Stimulated activated naive CD8-positive, alpha-beta T cell treated with anti-CD3 and anti-CD28 coated beads, Interleukin-15, amount 100 ng/mL, for 72 hours (primary cell): ENCODE measurements around the gene FANCE.

Experiments used
- ATAC-seq: fragments of 150-1000 bp; cut with Tn5 transposase; 2 replicates; pipeline ENCODE4 v1.10.0; 2021; ENCODE audit warnings: mild to moderate bottlenecking, moderate library complexity
- DNase-seq, 2 donors: peaks; one replicate each; pipeline ENCODE4 v3.0.0; 2021 to 2022
- H3K27ac Mint-ChIP-seq, 2 donors: one replicate each; pipeline ENCODE4 v1.8.0; 2022; ENCODE audit warnings: mild to moderate bottlenecking in 2 of 2, mixed read lengths in 2 of 2, moderate library complexity in 2 of 2
- H3K27me3 Mint-ChIP-seq: one replicate; pipeline ENCODE4 v1.8.0; 2022; ENCODE audit warnings: mixed read lengths
- H3K4me1 Mint-ChIP-seq: one replicate; pipeline ENCODE4 v1.8.0; 2022; ENCODE audit warnings: mild to moderate bottlenecking, mixed read lengths
- H3K4me3 Mint-ChIP-seq, 2 donors: one replicate each; pipeline ENCODE4 v1.8.0; 2022; ENCODE audit warnings: mild to moderate bottlenecking in 2 of 2, mixed read lengths in 2 of 2, moderate library complexity in 1 of 2
- H3K9me3 Mint-ChIP-seq, 2 donors: one replicate each; pipeline ENCODE4 v1.8.0; 2022; ENCODE audit warnings: mixed read lengths in 2 of 2

FANCE gene

DNA sequence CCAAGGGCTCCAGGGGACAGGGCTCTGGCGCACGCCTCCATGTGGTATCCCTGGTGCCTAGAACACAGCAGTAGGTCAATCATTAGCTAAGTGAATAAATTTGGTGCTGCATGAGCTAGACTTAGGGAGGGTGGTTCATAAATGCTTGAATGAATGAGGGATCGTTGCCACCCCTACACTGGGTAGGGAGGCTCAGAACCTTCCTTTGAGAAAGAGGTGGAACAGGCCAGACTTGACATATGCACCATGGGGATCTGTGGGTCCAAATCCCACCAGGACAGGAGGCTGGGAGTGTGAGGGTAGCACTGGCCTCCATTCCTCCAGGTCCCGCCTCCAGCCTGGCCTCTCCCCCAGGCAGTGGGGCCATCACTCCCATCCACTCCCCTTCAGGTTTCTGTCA, 30.9 kb downstream of the FANCE start:
- DNase-seq (no peak), ATAC-seq (no peak)
- peaks cover 4% of the 10 kb centered on the region for H3K4me1 Mint-ChIP-seq
- H3K27ac Mint-ChIP-seq, result peak overlapping the region in 1 of 2 donors; percentile 68
- no peak overlapping the region for H3K4me3 Mint-ChIP-seq
- H3K9me3 Mint-ChIP-seq, result no peaks in the 10 kb centered on the region
- no peaks in the 10 kb centered on the region for H3K27me3 Mint-ChIP-seq

DNA sequence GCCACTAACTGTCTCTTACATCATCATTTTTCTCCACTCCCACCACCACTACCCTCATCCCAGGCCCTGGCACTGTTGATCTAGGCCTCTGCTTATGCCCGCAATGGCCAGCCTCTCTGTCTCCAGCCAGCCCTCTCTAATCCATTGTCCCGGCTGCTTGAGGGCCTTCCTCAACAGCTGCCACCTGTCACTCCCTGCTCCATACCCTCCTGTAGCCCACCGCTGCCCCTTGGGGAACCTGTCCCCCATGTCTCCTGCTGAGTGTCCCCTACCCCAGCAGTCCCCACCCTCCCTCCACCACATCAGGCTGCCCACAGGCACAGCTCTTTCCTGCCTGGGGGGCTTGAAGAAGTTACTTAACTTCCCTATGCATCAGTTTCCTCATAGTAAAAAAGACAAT, 31.4 kb downstream of the FANCE start:
- no peak overlapping the region for H3K4me3 Mint-ChIP-seq
- ATAC-seq (no peak), DNase-seq (no peak)
- peak overlapping the region in 1 of 2 donors; percentile 68 for H3K27ac Mint-ChIP-seq
- H3K4me1 Mint-ChIP-seq, result peaks cover 8% of the 10 kb centered on the region
- H3K27me3 Mint-ChIP-seq, result no peaks in the 10 kb centered on the region
- H3K9me3 Mint-ChIP-seq, result no peaks in the 10 kb centered on the region

DNA sequence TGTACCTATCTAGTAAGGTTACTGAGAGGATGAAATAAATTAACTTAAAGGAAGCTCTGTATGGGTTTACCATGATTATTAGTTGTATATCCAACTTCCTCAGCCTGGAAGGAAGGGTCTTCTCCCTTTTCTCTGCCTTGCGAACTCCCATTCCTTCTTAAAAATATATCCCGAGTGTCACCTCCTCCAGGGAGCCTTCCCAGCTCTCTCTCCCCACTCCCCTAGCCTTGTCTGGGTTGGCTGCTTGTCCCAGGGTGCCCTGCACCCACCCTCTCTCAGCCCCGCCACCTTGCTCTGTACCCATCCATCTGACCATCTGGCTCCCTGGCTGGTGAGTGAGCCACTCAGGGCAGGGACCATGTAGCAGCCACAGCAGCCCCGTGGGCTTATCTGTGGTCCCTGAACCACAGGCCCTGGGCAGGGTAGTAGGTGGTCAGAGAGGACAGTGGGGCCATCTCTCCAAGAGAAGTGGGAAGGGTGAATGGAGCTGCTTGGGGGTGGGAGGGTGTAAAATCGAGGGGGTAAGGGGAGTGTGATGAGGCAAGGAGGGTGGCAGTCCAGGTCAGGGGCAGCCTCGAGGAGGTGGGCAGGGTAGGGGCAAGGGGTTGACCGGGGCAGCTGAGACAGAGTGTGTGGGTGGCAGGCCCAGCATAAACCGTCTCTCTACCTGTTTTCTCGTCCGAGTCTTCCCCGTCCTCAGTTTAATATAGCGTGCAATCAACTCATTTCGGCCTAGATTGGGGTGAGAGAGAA, 31.9 kb downstream of the FANCE start:
- no peaks in the 10 kb centered on the region for H3K9me3 Mint-ChIP-seq
- no peak overlapping the region for H3K4me3 Mint-ChIP-seq
- ATAC-seq (no peak), DNase-seq (no peak)
- no peak overlapping the region for H3K27ac Mint-ChIP-seq
- H3K27me3 Mint-ChIP-seq, result no peaks in the 10 kb centered on the region
- peaks cover 8% of the 10 kb centered on the region for H3K4me1 Mint-ChIP-seq

DNA sequence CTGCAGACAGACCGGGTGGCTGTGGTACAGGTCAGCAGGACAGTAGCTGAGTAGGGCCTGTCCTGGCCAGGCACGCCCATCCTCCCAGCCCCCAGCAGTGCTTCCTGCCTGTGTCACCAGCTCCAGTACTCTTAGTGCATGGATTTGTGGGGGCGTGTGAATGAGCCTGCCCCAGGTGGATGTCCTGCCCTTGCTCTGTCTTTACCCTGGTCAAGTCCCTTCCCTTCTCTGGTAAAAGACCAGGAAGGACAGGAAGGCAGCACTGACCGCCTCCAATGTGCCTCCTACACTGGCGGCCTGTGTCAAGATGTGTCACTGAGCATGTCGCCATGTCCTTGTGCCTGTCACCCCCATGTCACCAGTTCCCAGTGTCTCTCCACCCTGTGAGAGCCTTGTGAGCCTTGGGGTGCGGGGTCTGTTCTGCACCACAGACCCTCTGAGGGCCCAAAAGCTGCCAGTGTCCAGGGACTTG, 32.8 kb downstream of the FANCE start:
- DNase-seq, result no peak
- H3K27ac Mint-ChIP-seq, result no peak overlapping the region
- no peaks in the 10 kb centered on the region for H3K27me3 Mint-ChIP-seq
- peaks cover 8% of the 10 kb centered on the region for H3K4me1 Mint-ChIP-seq
- H3K9me3 Mint-ChIP-seq, result no peaks in the 10 kb centered on the region
- no peak overlapping the region for H3K4me3 Mint-ChIP-seq
- ATAC-seq, result no peak

DNA sequence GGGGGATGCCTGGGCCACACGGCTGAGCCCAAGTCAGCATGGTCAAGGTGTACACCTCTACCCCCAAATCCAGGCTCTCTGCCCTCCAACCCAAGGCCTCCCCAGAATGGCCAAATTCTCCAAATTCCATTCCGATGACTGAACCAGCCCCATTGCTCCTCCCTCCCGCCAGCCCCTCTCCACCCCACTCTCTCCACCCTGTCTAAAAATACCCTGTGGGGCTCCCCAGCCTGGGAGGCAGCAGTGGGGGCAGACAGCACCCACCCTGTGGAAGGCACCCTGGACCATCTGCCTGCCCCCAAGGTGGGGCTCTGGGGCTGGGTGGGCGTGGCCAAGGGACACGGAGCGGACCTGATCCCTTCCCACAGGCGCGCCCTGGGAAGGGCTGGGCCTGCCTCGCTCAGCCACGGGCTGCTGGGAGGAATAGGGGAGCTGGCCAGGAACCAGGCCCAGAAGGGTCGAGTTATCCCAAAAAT, 33.3 kb downstream of the FANCE start:
- Mint-ChIP-seq H3K27me3 (no peaks in the 10 kb centered on the region), H3K9me3 (no peaks in the 10 kb centered on the region)
- no peak for DNase-seq

DNA sequence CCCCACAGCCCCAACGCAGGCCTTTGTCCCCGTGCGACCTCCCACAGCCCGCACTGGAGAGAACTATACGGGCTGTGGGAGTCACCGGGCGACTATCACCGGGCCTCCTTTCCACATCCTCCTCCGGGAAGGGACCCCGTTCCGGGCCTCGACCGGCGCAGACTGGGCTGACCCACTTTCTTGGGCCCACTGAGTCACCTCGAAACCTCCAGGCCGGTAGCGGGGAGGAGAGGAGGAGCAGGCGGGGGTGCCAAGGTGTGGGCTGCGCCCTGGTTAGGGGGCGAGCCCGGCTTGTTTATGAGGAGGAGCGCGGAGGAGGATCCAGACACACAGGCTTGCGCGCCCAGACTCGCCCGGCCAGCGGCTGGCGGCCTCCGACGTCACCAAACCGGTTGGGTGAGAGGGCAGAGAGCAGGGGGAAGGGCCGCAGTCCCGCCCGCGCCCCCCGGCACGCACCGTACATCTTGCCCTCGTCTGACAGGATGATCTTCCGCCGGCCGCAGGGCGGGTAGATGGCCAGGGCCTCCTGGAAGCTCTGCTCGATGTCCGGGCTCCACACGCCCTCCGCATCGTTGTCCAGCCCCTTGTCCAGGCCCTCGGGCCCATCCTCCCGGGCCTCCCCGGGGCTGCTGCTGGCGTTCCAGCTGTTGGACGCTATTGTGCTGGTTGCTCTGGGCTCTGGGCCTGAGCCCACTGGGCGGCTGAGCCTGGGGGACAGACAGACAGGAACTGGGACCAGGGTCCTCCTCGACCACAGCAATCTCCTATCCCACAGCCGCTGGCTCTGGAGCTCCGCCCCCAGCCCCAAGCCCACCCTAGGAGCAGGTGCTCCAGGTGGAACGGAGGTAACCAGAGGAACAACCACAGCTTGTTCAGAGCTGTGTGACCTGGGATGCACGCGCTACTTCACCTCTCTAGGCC, 34.1 kb downstream of the FANCE start:
- Mint-ChIP-seq H3K4me1 (peaks cover 8% of the 10 kb centered on the region), H3K27ac (no peak overlapping the region), H3K27me3 (no peaks in the 10 kb centered on the region), H3K4me3 (no peak overlapping the region), H3K9me3 (no peaks in the 10 kb centered on the region)
- ATAC-seq (no peak), DNase-seq (no peak)

More for the DNA sequence above, 33.3 kb downstream of the FANCE start:
- Mint-ChIP-seq H3K4me1 (peaks cover 8% of the 10 kb centered on the region), H3K27ac (no peak overlapping the region), H3K4me3 (no peak overlapping the region)
- ATAC-seq, result no peak

DNA sequence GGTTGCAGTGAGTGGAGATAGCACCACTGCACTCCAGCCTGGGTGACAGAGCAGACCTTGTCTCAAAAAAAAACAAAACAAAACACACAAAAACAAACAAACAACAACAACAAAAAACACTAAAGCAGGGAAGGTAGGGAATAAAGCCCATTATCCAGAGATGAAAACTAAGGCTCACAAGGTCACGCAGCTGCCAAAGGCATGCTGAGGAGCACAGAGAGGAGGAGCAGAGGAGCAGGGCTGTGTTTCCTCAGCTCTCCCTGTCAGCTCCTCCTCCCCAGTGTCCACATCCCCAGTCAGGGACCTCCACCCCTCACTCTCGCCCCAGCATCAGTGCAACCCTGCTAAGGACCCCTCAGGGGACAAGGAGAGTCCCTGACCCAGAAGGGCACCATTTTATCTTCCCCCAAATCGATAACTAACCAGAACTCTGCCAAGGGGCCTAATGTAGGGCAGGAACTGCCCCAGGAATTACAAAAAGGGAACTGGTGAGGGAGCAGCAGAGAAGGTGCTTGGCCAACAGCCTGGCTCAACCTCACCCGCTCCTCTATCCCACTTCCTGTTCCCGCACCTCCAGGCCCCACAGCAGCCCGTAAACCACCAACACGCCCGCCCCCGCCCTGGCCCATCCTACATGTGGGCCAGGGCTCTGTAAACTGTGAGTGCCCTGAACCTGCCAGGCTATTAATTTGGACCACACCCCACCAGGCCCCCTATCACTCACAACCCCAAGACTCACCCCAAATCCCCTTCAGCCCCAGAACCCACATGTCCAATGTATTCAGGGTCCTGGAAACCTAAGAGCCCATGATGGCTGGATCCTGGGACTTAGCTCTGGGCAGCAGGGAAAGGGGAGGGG, 35.7 kb downstream of the FANCE start:
- H3K4me3 Mint-ChIP-seq, result no peak overlapping the region
- no peak overlapping the region for H3K27ac Mint-ChIP-seq
- H3K9me3 Mint-ChIP-seq, result no peaks in the 10 kb centered on the region
- ATAC-seq (no peak), DNase-seq (no peak)
- H3K4me1 Mint-ChIP-seq, result peaks cover 12% of the 10 kb centered on the region
- no peaks in the 10 kb centered on the region for H3K27me3 Mint-ChIP-seq

DNA sequence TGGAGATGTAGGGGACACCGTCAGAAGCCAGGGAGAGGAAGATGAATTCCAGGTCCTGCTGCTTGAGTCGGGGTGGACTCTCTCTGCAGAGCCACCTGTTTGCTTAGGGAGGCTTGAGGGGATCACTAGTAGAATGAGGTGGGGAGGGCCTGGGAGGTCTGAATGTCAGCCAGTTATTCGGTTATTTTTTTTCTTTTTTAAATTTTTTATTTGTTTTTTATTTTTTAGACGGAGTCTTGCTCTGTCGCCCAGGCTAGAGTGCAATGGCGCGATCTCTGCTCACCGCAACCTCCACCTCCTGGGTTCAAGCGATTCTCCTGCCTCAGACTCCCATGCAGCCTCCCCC, 36.4 kb downstream of the FANCE start:
- Mint-ChIP-seq H3K4me1 (peaks cover 18% of the 10 kb centered on the region), H3K27me3 (no peaks in the 10 kb centered on the region), H3K9me3 (no peaks in the 10 kb centered on the region), H3K4me3 (no peak overlapping the region), H3K27ac (peak overlapping the region in 1 of 2 donors; percentile 38)
- DNase-seq, result no peak
- ATAC-seq, result no peak

DNA sequence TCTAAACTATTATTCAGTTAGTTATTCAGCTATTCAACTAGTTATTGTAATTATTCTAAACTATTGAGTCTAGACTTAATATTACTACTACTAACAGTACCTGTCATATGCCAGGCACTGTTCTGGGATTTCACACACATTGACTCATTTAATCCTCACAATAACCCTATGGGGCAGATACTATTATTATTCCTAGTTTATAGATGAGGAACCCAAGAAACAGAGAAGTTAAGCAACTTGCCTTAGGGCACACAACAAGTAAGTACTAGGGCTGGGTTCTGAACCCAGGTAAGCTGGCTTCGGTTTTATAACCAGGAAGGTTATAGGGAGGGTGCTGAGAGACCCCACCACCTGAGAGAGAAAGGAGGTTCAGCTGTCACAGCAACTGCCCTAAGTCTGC, 36.9 kb downstream of the FANCE start:
- no peak for DNase-seq
- Mint-ChIP-seq H3K4me3 (no peak overlapping the region), H3K27ac (no peak overlapping the region), H3K9me3 (no peaks in the 10 kb centered on the region), H3K4me1 (peaks cover 22% of the 10 kb centered on the region), H3K27me3 (no peaks in the 10 kb centered on the region)
- no peak for ATAC-seq

DNA sequence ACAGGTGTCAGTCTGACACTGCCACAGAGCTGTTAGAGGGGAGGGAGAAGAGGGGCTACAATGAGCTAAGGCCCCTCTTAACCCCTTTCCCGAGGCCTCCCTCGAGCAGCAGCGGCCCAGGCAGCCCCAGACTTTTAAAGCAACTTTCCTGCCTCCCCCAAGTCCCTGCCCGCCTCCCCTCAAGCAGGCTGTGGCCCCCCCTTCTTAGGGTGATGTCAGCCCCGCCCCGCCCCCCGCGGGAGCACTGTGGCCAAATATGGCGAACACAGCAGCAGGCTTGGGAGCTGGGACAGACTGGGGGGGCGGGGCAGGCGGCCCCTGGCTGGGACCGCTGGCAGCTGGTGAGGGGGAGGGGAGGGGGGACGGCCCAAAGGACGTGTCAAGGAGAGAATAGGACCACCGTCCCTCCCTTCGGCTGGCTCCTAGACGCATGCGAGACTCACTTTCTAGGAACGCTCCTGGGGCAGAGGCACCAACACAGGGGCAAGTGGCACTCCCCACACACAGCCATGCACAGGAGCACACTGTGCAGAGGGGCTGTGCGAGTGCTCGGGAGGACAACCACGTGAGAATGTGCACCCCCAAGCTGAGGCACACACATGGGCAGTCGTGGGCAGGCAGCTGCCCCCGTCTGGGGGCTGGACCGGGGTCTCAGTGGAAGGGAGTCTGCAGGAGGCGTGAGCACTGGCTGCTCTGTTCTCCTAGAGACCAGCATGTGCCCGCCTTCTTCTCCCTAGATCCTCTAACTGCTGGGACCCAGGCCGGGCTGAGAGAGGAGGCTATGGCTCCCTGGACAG, 38.1 kb downstream of the FANCE start:
- DNase-seq (no peak), ATAC-seq (no peak)
- no peak overlapping the region for H3K27ac Mint-ChIP-seq
- no peak overlapping the region for H3K4me3 Mint-ChIP-seq
- H3K9me3 Mint-ChIP-seq, result no peaks in the 10 kb centered on the region
- H3K27me3 Mint-ChIP-seq, result peaks cover 5% of the 10 kb centered on the region
- peaks cover 25% of the 10 kb centered on the region for H3K4me1 Mint-ChIP-seq

DNA sequence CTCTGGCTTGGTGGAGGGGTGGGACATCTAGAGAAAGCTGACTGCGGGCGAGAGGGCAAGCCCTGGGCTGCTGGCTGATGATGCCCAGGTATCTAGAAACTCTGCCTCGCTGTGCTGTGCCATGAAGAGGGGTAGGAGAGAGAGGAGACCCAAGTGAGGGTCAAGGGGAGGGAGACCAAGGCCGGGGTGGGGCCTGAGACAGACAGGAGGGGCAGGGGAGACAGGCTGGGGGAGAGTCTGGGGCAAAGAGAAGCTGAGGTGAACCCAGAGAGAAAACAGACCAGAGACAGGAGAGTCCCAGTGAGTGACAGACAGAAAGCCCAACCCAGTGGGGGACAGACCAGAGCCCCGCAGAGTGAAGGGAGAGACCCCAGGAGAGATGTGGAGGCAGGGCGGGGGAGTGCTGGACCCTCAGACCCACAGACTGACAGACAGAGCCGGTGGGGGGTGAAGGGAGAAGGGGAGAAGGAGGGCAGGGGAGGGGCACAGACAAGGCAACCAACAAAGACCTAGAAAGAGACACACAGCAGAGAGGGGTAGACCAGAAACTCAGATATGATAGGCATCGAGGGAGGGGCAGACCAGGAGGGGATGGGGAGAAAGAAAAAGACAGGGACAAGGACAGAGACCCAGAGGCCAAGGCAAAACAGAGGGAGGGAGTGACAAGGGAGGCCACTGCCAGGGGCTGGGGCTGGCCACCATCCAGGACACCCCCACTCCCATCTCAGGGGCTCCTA, 38.9 kb downstream of the FANCE start:
- H3K4me1 Mint-ChIP-seq, result peaks cover 25% of the 10 kb centered on the region
- ATAC-seq (no peak), DNase-seq (no peak)
- no peak overlapping the region for H3K4me3 Mint-ChIP-seq
- peaks cover 7% of the 10 kb centered on the region for H3K27me3 Mint-ChIP-seq
- H3K27ac Mint-ChIP-seq, result peak overlapping the region in 1 of 2 donors; percentile 0
- no peaks in the 10 kb centered on the region for H3K9me3 Mint-ChIP-seq

DNA sequence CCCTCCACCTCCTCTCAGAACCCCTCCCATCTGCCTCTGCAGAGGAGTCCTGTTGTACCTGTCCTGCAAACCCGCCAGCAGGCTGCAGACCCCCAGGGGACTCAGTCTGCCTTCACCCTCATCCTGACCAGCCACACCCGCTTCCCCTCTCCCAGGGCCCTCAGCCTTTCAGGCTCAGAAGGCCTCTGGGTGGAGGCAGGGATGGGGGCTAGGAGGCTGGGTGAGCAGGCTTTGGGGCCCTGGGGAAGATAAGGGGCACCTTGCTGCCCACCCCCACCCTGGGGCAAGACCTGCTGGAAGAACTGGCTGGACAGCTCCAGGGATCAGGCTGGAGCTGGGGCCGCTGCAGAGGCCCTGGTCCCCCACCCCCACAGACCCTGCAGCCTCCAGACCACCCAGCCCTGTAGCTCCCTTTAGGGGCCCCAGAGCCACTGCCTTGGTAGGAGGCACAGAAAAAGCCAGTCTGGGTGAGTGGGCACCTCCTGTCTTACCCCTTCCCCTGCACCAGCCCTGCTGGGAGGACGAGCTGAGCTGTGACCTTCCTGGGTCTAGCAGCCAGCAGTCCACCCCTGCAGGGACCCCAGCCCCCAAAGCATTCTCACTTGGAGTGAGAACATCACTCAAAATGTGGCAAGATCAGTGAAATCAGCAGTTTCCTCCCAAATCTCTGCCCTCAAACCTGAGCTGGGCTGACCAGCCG, 39.6 kb downstream of the FANCE start:
- ATAC-seq (peak; percentile 3), DNase-seq (no peak)
- Mint-ChIP-seq H3K4me3 (no peak overlapping the region), H3K27ac (no peak overlapping the region), H3K9me3 (no peaks in the 10 kb centered on the region), H3K27me3 (peaks cover 7% of the 10 kb centered on the region), H3K4me1 (peaks cover 25% of the 10 kb centered on the region)

DNA sequence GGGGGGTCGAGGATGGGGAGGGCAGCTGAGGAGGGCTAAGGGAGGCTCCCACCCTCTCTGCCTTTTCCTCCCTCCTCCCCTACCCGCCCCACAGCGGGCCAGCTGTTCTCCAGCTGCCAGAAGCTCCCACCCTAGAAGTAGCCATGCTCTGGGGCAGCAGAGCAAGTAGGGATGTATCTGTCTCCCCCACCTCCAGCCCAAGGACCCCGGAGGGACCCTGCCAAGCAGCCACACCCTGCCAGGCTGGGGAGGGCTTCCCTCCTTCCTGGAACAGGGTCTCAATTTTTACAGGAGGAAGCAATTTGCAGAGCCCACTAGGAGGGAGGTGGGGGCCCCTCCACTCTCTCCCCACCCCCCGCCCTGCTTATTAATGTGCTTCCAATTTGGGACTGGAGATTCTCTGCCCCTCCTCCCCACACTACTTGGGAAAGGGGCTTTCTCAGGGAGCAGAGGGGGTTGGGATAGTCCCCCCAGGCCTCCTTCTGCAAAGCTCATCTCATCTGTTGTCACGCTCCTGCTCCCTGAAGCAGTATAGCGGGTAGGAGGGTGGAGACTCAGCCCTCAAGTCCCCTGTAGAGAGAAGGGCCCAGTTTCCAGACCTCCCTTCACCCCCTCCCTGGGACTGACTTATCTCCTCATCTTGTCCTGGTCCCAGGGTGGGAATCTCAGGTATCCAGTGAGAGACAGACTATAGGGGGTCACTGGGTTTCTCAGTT, 40.3 kb downstream of the FANCE start:
- Mint-ChIP-seq H3K27me3 (peaks cover 7% of the 10 kb centered on the region), H3K9me3 (no peaks in the 10 kb centered on the region), H3K4me1 (peaks cover 25% of the 10 kb centered on the region), H3K27ac (no peak overlapping the region), H3K4me3 (no peak overlapping the region)
- DNase-seq (no peak), ATAC-seq (no peak)
